ENCODE results near the gene OXT.

The OXT gene

GRCh38 chr20:3045816-3046676, 25.4 kb upstream of the OXT start, which contains the start of gene MRPS26 (continued):
- TF ChIP-seq ZNF239 (tag by site-specific recombination; IDR thresholded peaks at IDR 0.05) (no peak), YY2 (tag by site-specific recombination; IDR thresholded peaks at IDR 0.05) (no peak; the same call in 1 of the 2 replicates), ZNF416 (tag by site-specific recombination; IDR thresholded peaks at IDR 0.05) (no peak), ZNF768 (tag by site-specific recombination; IDR thresholded peaks at IDR 0.05) (no peak), ZNF2 (tag by site-specific recombination; IDR thresholded peaks at IDR 0.05) (0 out of 2 replicates have a peak, but pooled peaks have one; percentile 54), ZNF169 (tag by site-specific recombination; IDR thresholded peaks at IDR 0.05) (no peak), ZNF19 (tag by site-specific recombination; IDR thresholded peaks at IDR 0.05; ENCODE audit: low read depth) (no peak), HIC1 (tag by site-specific recombination; IDR thresholded peaks at IDR 0.05) (no peak; the same call in 1 of the 2 replicates), ZNF223 (tag by site-specific recombination; IDR thresholded peaks at IDR 0.05) (no peak), SP2 (tag by site-specific recombination; IDR thresholded peaks at IDR 0.05) (peak; percentile 97), ZBTB48 (tag by site-specific recombination; IDR thresholded peaks at IDR 0.05) (no peak; the same call in 1 of the 2 replicates), OVOL3 (tag by site-specific recombination; IDR thresholded peaks at IDR 0.05) (no peak), ZSCAN16 (tag by site-specific recombination; IDR thresholded peaks at IDR 0.05) (no peak; the same call in 1 of the 2 replicates), ZNF600 (tag by site-specific recombination; IDR thresholded peaks at IDR 0.05) (peak; percentile 55; the same call in 1 of the 2 replicates), TSHZ1 (tag by site-specific recombination; IDR thresholded peaks at IDR 0.05; ENCODE audit: borderline replicate concordance) (no peak), ZSCAN5A (tag by site-specific recombination; IDR thresholded peaks at IDR 0.05) (peak; percentile 51; the same call in 1 of the 2 replicates), HOXA7 (CRISPR knock-in tag; IDR thresholded peaks at IDR 0.05; ENCODE audit: borderline replicate concordance) (no peak), PRDM1 (tag by site-specific recombination; IDR thresholded peaks at IDR 0.05) (no peak), ZNF776 (tag by site-specific recombination; IDR thresholded peaks at IDR 0.05; ENCODE audit: borderline replicate concordance) (no peak), ZBTB7A (tag by site-specific recombination; IDR thresholded peaks at IDR 0.05; ENCODE audit: low read depth) (peak; percentile 91), ZNF146 (tag by site-specific recombination; IDR thresholded peaks at IDR 0.05) (no peak; the same call in 1 of the 2 replicates), ZNF366 (tag by site-specific recombination; conservative IDR thresholded peaks at IDR 0.05) (peak; percentile 72; the same call in 1 of the 2 replicates), ZXDB (tag by site-specific recombination; IDR thresholded peaks at IDR 0.05) (peak; percentile 88), ZNF341 (tag by site-specific recombination; IDR thresholded peaks at IDR 0.05; ENCODE audit: low read depth) (no peak; the same call in 1 of the 2 replicates), ZNF580 (tag by site-specific recombination; IDR thresholded peaks at IDR 0.05) (no peak), ZNF707 (tag by site-specific recombination; IDR thresholded peaks at IDR 0.05) (no peak), ZNF174 (tag by site-specific recombination; IDR thresholded peaks at IDR 0.05) (no peak), GLIS1 (tag by site-specific recombination; IDR thresholded peaks at IDR 0.05) (no peak; the same call in 1 of the 2 replicates), ZNF658 (tag by site-specific recombination; IDR thresholded peaks at IDR 0.05) (no peak), ZNF214 (tag by site-specific recombination; IDR thresholded peaks at IDR 0.05; ENCODE audit: borderline replicate concordance) (no peak), ELK4 (IDR thresholded peaks at IDR 0.05; ENCODE audit: borderline replicate concordance, low read depth, low read length) (peak; percentile 42; the same call in 1 of the 2 replicates)
